NCI-H524 (cell line): ENCODE measurements around the gene SIGLEC12.

Experiments
- DNase-seq, 2 experiments: peaks; one replicate each; lab custom pipeline; 2025; lab: John Stamatoyannopoulos, UW

SIGLEC12 gene

DNA sequence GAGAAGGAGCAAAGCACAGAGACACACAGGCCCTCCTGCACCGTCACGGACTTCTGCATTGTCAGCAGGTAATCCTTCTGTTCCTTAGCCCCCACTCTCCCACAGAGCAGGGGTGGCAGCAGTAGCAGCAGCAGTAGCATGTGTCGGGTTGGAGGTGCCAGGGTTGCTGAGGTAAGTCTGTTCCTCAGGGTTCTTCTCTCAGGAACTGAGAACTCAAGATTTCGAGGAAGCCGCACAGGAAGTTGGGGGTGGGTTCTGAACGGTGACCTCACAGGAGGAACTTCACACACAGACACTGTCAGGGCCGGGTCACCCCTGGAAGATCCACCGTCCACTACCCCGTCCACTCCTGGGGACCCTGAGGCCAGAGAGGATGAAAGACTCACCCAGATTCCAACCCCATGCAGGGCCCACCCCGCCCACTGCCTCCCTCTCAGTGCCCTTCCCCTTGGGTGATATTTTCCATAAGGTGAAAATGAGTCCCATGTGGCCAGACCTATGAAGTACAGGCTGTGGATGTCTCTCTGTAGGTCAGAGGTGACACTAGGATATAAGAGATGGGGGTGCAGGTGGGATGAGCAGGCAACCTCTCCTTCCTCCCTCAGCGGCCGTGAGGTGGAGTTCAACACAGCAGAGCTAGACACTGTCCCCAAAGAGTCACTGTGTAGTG lies at the start of gene SIGLEC12:
TSS of gene SIGLEC12 (minus strand) at position 207 of the 670 bp plus-strand sequence. CDS start at position 140, 67 bp downstream.
- no peak for DNase-seq

GRCh38 chr19:51550848-51551672 lies 49.5 kb upstream of the SIGLEC12 start:
- DNase-seq, result no peak

DNA sequence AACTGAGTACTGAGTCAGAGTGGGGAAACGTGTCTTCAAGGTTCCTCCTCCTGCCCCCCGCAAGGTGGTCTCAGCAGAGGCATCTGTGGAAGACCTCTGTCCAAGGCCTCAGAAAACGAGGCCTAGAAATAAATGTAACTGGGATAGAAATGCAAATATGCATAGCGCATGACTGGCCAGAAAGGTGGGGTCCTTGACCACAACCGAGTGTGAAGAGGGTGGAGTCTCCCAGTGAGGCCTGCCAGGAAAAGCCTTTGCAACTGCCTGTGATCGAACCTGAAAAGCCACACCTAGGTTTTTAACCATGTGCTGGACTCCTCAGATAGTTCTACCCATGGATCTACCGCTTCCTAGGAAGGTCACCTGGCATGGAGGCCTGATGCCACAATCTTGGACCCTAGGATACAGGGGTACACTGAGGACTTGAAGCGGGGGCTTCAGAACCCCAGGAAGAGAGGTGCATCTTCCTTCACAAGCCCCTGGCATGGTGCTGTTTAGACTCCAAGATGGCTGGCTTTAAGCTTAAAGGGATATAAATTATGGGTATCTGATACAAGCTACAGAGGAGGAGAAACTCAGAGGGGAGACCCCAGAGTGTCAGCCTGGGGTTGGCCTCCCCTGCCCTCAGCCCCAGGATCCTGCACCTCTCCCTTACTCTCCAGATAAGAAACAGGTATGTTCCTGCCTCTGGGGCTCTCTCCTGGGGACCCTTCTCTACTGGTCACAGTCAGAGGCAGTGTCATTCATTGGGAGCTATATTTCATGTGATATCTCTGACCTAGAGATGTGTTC lies 48.1 kb upstream of the SIGLEC12 start:
- no peak for DNase-seq

GRCh38 chr19:51548891-51549305 lies 47.3 kb upstream of the SIGLEC12 start:
- DNase-seq, result no peak

DNA sequence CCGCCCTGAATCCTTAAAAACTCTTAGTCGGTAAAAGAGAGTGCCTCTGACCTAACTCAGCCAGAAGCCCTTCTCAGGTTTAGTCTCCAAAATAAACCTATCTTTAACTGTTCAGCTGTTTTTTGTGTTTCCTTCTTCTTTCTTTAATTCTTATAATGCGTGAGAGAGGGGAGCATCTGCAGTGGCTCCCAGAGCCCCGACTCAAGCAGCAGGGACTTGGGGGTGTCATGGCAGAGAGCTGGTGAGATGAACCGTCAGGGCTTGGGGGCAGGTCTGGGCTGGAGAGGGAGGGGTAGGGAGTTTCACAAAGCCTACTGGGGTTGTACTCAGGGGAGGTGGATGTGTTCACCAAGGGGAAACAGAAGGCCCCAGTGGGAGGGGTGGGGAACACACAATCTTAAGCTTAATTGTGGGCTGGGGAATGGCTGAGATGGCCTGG lies 46.6 kb upstream of the SIGLEC12 start:
- no peak for DNase-seq

GRCh38 chr19:51547397-51548212 lies 46.0 kb upstream of the SIGLEC12 start:
- DNase-seq, result no peak

GRCh38 chr19:51546650-51547396 lies 45.2 kb upstream of the SIGLEC12 start:
- DNase-seq, result no peak

DNA sequence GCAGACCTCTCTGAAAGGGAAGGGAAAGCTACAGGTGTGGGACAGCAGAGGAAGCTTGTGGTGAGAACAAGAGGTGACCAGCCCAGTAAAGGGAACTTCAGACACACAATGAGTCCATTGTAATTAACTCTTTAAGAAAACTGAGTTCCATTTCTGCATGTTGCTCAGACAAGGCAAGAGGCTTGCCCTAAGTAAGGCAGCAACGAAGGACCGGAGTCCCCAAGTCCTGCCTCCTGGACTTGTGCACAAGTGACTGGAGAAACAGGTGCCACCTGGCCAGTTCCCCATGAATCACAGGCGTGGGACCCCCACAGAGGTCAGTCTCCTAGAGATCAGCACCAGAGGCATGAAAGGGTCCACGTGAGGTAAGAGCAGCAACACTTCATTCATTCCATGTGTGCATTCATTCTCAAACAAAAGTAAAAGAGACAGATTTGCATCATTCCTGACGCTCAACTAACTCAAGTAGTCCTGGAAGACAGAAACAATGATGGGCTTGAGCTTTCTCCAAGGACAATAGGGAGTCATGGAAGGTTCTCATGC lies 44.6 kb upstream of the SIGLEC12 start:
- no peak for DNase-seq

GRCh38 chr19:51544038-51544437 lies 42.4 kb upstream of the SIGLEC12 start:
- DNase-seq, result no peak

DNA sequence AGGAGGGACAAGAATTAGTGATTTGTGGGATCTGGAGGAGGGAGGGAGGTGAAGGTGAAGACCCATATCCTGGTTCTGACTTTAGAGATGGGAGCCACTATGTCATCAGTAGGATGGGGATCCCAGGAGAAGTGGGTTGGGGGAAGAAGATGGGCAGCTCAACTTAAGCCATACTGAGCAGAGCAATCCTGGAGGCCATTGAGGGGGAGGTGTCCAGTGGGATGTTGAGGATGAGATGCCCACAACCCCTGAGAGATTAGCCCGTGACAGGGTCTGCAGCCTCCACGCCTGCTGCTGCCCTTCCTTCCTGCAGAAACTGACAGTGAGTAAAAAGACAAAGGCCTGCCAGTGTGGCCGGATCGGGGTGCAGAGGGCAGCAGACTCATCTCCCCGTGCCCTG lies 41.1 kb upstream of the SIGLEC12 start:
- DNase-seq, result no peak

- DNase-seq, result no peak
Observed at GRCh38 chr19:51541458-51542357, 40.1 kb upstream of the SIGLEC12 start.

DNA sequence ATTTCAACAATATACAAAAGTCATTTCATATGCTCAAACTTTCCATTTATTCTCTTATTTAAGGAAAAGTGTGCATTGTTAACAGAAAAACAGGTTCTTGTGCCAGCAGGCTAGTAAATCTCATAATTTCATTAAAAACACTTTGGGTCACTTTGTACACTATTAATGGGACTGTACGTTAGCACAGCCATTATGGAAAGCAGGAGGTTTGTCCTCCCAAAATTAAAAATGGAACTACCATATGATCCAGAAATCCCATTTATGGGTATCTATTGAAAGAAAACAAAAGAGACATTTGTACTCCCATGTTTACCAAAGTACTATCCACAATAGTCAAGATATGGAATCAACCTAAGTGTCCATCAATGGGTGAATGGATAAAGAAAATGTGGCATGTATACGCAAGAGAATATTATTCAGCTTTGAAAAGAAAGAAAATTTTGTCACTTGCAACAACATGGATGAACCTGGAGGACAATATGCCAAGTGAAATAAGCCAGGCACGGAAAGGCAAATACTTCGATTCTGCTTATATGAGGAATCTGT lies 38.3 kb upstream of the SIGLEC12 start:
- no peak for DNase-seq

DNA sequence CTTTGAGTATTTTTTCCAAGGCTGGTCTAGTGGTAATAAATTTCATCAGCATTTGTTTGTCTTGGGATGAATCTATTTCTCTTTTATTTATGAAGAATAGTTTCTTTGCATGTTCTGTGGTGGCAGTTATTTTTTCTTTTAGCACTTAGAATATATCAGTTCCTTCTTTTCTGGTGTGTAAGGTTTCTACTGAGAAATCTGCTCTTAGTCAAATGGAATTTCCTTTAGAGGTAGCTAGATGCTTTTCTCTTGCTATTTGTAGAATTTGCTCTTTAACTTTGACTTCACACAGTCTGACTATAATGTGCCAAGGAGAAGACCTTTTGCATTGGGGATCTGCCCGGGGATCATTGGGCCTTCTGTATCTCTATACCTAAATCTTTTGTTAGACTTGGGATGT lies 33.9 kb upstream of the SIGLEC12 start:
- DNase-seq, result no peak

GRCh38 chr19:51531349-51532315 lies 30.0 kb upstream of the SIGLEC12 start, which contains the start of gene SIGLEC6:
SIGLEC6 (minus strand) TSS chr19:51531670; CDS start chr19:51531648, 22 bp downstream.
- DNase-seq, result no peak

DNA sequence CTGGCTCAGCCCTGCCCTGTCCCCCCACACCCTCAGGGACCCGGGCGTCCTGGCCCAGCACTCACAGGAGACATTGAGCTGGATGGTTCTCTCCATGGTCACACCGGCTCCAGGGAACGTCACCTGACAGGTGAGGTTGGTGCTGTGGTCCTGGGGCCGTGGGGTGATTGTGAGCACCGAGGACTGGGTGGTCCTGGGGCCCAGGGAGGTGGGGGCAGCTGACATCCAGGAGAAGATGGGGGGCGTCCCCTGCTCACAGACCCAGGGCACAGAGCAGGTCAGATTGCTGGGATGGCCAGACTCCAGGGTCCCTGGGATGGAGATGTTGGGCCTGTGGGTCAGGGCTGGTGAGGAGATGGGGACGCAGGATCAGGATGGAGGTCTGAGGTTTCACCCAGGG lies 29.0 kb upstream of the SIGLEC12 start:
- no peak for DNase-seq

GRCh38 chr19:51529301-51529700 lies 27.7 kb upstream of the SIGLEC12 start:
- DNase-seq, result no peak

DNA sequence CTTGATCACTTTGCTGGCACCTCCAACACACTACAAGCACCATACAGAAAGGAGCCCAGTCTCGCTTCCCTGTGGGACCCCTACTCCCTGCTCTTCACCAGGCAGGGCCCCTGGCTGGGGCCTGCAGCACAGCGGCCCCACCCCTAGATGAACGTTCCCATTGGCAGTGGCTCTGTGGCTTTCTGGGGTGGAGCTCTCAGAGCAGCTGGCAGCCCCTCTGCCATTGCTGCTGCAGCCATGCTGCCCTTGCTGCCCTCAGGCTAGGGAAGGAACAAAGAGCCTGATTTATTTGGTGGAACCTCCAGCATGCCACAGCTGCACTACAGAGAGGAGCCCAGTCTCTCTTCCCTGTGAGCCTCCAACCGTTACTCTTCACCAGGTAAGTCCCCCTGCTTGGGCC lies 24.1 kb upstream of the SIGLEC12 start:
- DNase-seq, result no peak
